HCT116 (cell line): ENCODE data around the gene GPR171. TPM values are rescaled to one million over a fixed set of nuclear protein-coding genes. Genes with fewer than 3 reads are reported as not detected.
A peak's percentile ranks its signal among the peaks of the same experiment; 100 is the strongest.

ENCODE experiments used
- ATAC-seq: fragments of 200-7000 bp; cut with Tn5 transposase; 2 replicates; pipeline ENCODE4 v1.9.1; 2020; ENCODE audit warnings: mild to moderate bottlenecking, moderate library complexity
- BruUV-seq: library from RNA; stranded (reverse); fragments of 400-500 nt; replicated peaks from 2 replicates; lab custom pipeline; 2021; lab: Mats Ljungman, UMichigan
- CTCF ChIA-PET: fragments of 300-600 bp; sonication (Branson Sonifier 250); formaldehyde crosslinking; loops from one replicate; lab custom pipeline; 2021; ENCODE audit warnings: antibody characterized with exemption; lab: Charles Lee
- POLR2A ChIA-PET: fragments of 300-600, 350-600 bp; sonication (Branson Sonifier 250); formaldehyde crosslinking; loops from one replicate; lab custom pipeline; 2021; ENCODE audit warnings: antibody characterized with exemption; lab: Charles Lee
- RAD21 ChIA-PET, 2 experiments: fragments of 300-600 bp; sonication (Branson Sonifier 250); formaldehyde crosslinking; loops; one replicate each; lab custom pipeline; 2023; ENCODE audit warnings: low total read pairs in 2 of 2; ENCODE audit not compliant: uncharacterized antibody in 2 of 2, unreplicated experiment in 2 of 2, low non-redundant PET in 1 of 2; lab: Charles Lee
- DNase-seq: peaks from one replicate; pipeline ENCODE4 v3.0.0-alpha.2; 2010; ENCODE audit warnings: low read depth, low spot score
- H2AFZ ChIP-seq: fragments of 200-600 bp; shearing (Covaris generic), sonication (generic); 2 replicates; pipeline ENCODE4 v1.6.1; 2017; ENCODE audit warnings: low read depth, mixed run types, mixed read lengths, antibody characterized with exemption, low read length; ENCODE audit not compliant: poor library complexity, severe bottlenecking
- H3K27ac ChIP-seq: 2 replicates; pipeline ENCODE4 v1.5.1; 2012; ENCODE audit warnings: low read depth, low read length
- H3K27me3 ChIP-seq: fragments of 200-600 bp; sonication (generic); 2 replicates; pipeline ENCODE4 v1.6.1; 2016; ENCODE audit warnings: mixed run types, low read length, mixed read lengths; ENCODE audit not compliant: insufficient read depth
- H3K36me3 ChIP-seq, 2 experiments: fragments of 200-500 bp in 1 of 2; fragments of 200-600 bp in 1 of 2; sonication (Bioruptor generic) in 1 of 2; sonication (generic) in 1 of 2; 2 replicates each; pipeline versions ENCODE4 v1.5.1 to v1.6.1; 2014 to 2016; ENCODE audit warnings: low read length in 2 of 2, inconsistent platforms in 1 of 2, mixed read lengths in 1 of 2, mixed run types in 1 of 2; ENCODE audit not compliant: insufficient read depth in 2 of 2, control insufficient read depth in 1 of 2
- H3K4me1 ChIP-seq, 2 experiments: fragments of 200-600 bp in 1 of 2; sonication (generic) in 1 of 2; 2 replicates each; pipeline versions ENCODE4 v1.5.1 to v1.6.1; 2012 to 2017; ENCODE audit warnings: low read length in 2 of 2, inconsistent platforms in 1 of 2, mild to moderate bottlenecking in 1 of 2, mixed read lengths in 1 of 2, mixed run types in 1 of 2, moderate library complexity in 1 of 2; ENCODE audit not compliant: insufficient read depth in 2 of 2, control insufficient read depth in 1 of 2
- H3K4me2 ChIP-seq: fragments of 200-600 bp; sonication (generic); 2 replicates; pipeline ENCODE4 v1.6.1; 2017; ENCODE audit warnings: mixed run types, low read length, mixed read lengths
- H3K4me3 ChIP-seq, 2 experiments: fragments of 200-600 bp in 1 of 2; sonication (generic) in 1 of 2; replicated peaks in 1 of 2; 2 replicates each; pipeline ENCODE4 v1.5.1; 2011 to 2016; ENCODE audit warnings: low read length in 2 of 2, control low read depth in 1 of 2, low read depth in 1 of 2, mild to moderate bottlenecking in 1 of 2, mixed read lengths in 1 of 2, mixed run types in 1 of 2
- H3K79me2 ChIP-seq: fragments of 200-600 bp; sonication (generic); 2 replicates; pipeline ENCODE4 v1.6.1; 2017; ENCODE audit warnings: mild to moderate bottlenecking, mixed run types, low read length, moderate library complexity, mixed read lengths; ENCODE audit not compliant: insufficient read depth
- H3K9ac ChIP-seq: fragments of 200-600 bp; sonication (generic); 2 replicates; pipeline ENCODE4 v1.6.1; 2016; ENCODE audit warnings: low read length, mixed read lengths
- H3K9me2 ChIP-seq: fragments of 200-600 bp; sonication (generic), shearing (Covaris generic); 2 replicates; pipeline ENCODE4 v1.6.1; 2017; ENCODE audit warnings: mixed run types, mild to moderate bottlenecking, moderate library complexity; ENCODE audit not compliant: insufficient read depth
- H3K9me3 ChIP-seq, 2 experiments: fragments of 200-500 bp in 1 of 2; fragments of 200-600 bp in 1 of 2; sonication (Bioruptor generic) in 1 of 2; sonication (generic) in 1 of 2; 2 replicates each; pipeline ENCODE4 v1.6.1; 2014 to 2017; ENCODE audit warnings: low read length in 2 of 2, mixed read lengths in 2 of 2, inconsistent platforms in 1 of 2, low read depth in 1 of 2, mild to moderate bottlenecking in 1 of 2, mixed run types in 1 of 2, moderate library complexity in 1 of 2; ENCODE audit not compliant: control insufficient read depth in 1 of 2, insufficient read depth in 1 of 2
- H4K20me1 ChIP-seq: fragments of 200-600 bp; sonication (generic), shearing (Covaris generic); 2 replicates; pipeline ENCODE4 v1.6.1; 2017; ENCODE audit warnings: mixed run types, mild to moderate bottlenecking, moderate library complexity; ENCODE audit not compliant: insufficient read depth
- CBX3 ChIP-seq: IDR thresholded peaks from 2 replicates; pipeline ENCODE4 v1.6.1; 2012; ENCODE audit warnings: low read depth
- CEBPB ChIP-seq: IDR thresholded peaks from 2 replicates; pipeline ENCODE4 v1.6.1; 2012; ENCODE audit warnings: low read depth
- EZH2phosphoT487 ChIP-seq: fragments of 200-600 bp; IDR thresholded peaks from 2 replicates; pipeline ENCODE4 v1.6.1; 2018; ENCODE audit warnings: antibody characterized with exemption, borderline replicate concordance
- MAX ChIP-seq: IDR thresholded peaks from 2 replicates; pipeline ENCODE4 v1.6.1; 2012
- POLR2AphosphoS5 ChIP-seq: IDR thresholded peaks from 2 replicates; pipeline ENCODE4 v1.6.1; 2011; ENCODE audit warnings: mild to moderate bottlenecking, low read depth, low read length, moderate library complexity
- REST ChIP-seq: IDR thresholded peaks from 2 replicates; pipeline ENCODE4 v1.6.1; 2012; ENCODE audit warnings: low read depth
- SP1 ChIP-seq: IDR thresholded peaks from 2 replicates; pipeline ENCODE4 v1.6.1; 2012; ENCODE audit warnings: low read depth
- YY1 ChIP-seq: IDR thresholded peaks from 2 replicates; pipeline ENCODE4 v1.6.1; 2011; ENCODE audit warnings: low read length, low read depth, moderate library complexity, mild to moderate bottlenecking; ENCODE audit not compliant: insufficient replicate concordance; ENCODE audit errors: extremely low read depth
- ZFX ChIP-seq: fragments of 450-650 bp; IDR thresholded peaks from 2 replicates; pipeline ENCODE4 v1.6.1; 2017
- intact Hi-C: fragments of 100-400 bp; cut with micrococcal nuclease; formaldehyde crosslinking; loops from 2 replicates; pipeline ENCODE4 v1.10.0; 2022
- total RNA-seq: library from RNA; stranded (reverse); gene quantifications from one replicate; pipeline ENCODE4 v1.2.1, GENCODE V29; 2021; ENCODE audit not compliant: unreplicated experiment

Gene GPR171
- total RNA-seq, 1 experiment from 2014 or later: not detected

- Histone ChIP-seq H3K9ac (no peak overlapping the region), H2AFZ (no peak overlapping the region), H3K4me3 (no peak overlapping the region), H3K27ac (no peak overlapping the region), H3K27me3 (no peaks in the 10 kb centered on the region), H3K9me2 (no peaks in the 10 kb centered on the region), H4K20me1 (no peaks in the 10 kb centered on the region)
- POLR2A ChIA-PET: no interaction called here
- CTCF ChIA-PET: no interaction called here
- no peak for ATAC-seq
- TF ChIP-seq CEBPB (no peak), SP1 (no peak), CBX3 (no peak), YY1 (no peak), ZFX (no peak), MAX (no peak), POLR2AphosphoS5 (no peak), EZH2phosphoT487 (no peak)
- TF ChIP-seq, all 23 proteins: peak for 0
- Histone ChIP-seq H3K9me3 (no peaks in the 10 kb centered on the region), H3K4me2 (no peak overlapping the region), H3K36me3 (no peaks in the 10 kb centered on the region), H3K4me1 (peaks cover 0 to 6% of the 10 kb centered on the region in 2 experiments; a peak in 1 of 4 replicates), H3K79me2 (no peaks in the 10 kb centered on the region)
- DNase-seq: no peak
- RAD21 ChIA-PET: no interaction called here
- intact Hi-C loops: no loop called here
- BruUV-seq: no TSS peak
Observed at GRCh38 chr3:151182349-151183079, 20.5 kb downstream of the GPR171 start.

- Histone ChIP-seq H3K27me3 (no peaks in the 10 kb centered on the region), H2AFZ (no peak overlapping the region), H3K4me1 (peaks cover 0 to 6% of the 10 kb centered on the region in 2 experiments; a peak in 1 of 4 replicates), H3K27ac (no peak overlapping the region), H3K4me3 (no peak overlapping the region), H3K36me3 (no peaks in the 10 kb centered on the region), H4K20me1 (no peaks in the 10 kb centered on the region), H3K9me3 (no peaks in the 10 kb centered on the region), H3K9ac (no peak overlapping the region), H3K79me2 (no peaks in the 10 kb centered on the region), H3K9me2 (no peaks in the 10 kb centered on the region), H3K4me2 (no peak overlapping the region)
- ChIA-PET RAD21 (no interaction called here), POLR2A (no interaction called here), CTCF (interaction anchor here (0.6 to 1.5 kb wide), 2 partner anchors 10 to 102 kb away, joined by 3 to 6 read pairs; no protein-coding TSS in a partner anchor)
- DNase-seq (no peak), ATAC-seq (peak; percentile 81)
- intact Hi-C loops: no loop called here
- BruUV-seq: no TSS peak
- TF ChIP-seq SP1 (no peak), REST (no peak)
Observed at GRCh38 chr3:151178208-151178845, 24.7 kb downstream of the GPR171 start.
